Activated CD4-positive, alpha-beta T cell treated with anti-CD3 and anti-CD28 coated beads, Interleukin-2, amount 50 U/mL, for 16 hours (primary cell): ENCODE results near the gene SH3BP2.

Source experiments
- DNase-seq: peaks from one replicate; pipeline ENCODE4 v3.0.0-alpha.2; 2020

The SH3BP2 gene

GRCh38 chr4:2834001-2834921 lies 41.4 kb downstream of the SH3BP2 start:
- no peak for DNase-seq

- no peak for DNase-seq
Measured at GRCh38 chr4:2835978-2836377, 43.1 kb downstream of the SH3BP2 start.

- no peak for DNase-seq
Measured at GRCh38 chr4:2836391-2836859, 43.5 kb downstream of the SH3BP2 start.

GRCh38 chr4:2837110-2837903 lies 44.4 kb downstream of the SH3BP2 start:
- no peak for DNase-seq

GRCh38 chr4:2837904-2838496 lies 45.1 kb downstream of the SH3BP2 start:
- peak; percentile 68 for DNase-seq

GRCh38 chr4:2839060-2839459 lies 46.2 kb downstream of the SH3BP2 start:
- no peak for DNase-seq

- DNase-seq, result no peak
Measured at GRCh38 chr4:2842687-2843262, 49.9 kb downstream of the SH3BP2 start.

- DNase-seq, result peak; percentile 94
Measured at GRCh38 chr4:2843263-2843940, 50.5 kb downstream of the SH3BP2 start, which contains the start of gene ADD1. ADD1 (plus strand) TSS chr4:2843844; CDS start chr4:2875916, 32,072 bp downstream.

GRCh38 chr4:2843941-2844584 lies 51.2 kb downstream of the SH3BP2 start:
- no peak for DNase-seq

- DNase-seq, result peak; percentile 43
Measured at GRCh38 chr4:2846172-2846571, 53.3 kb downstream of the SH3BP2 start.

GRCh38 chr4:2847302-2847871 lies 54.5 kb downstream of the SH3BP2 start:
- DNase-seq, result no peak

- DNase-seq, result no peak
Measured at GRCh38 chr4:2848449-2848848, 55.6 kb downstream of the SH3BP2 start.

GRCh38 chr4:2849267-2850152 lies 56.6 kb downstream of the SH3BP2 start:
- no peak for DNase-seq

GRCh38 chr4:2850966-2851798 lies 58.3 kb downstream of the SH3BP2 start:
- no peak for DNase-seq

- DNase-seq, result no peak
Measured at GRCh38 chr4:2852481-2852921, 59.6 kb downstream of the SH3BP2 start.

- DNase-seq, result no peak
Measured at GRCh38 chr4:2855584-2855983, 62.7 kb downstream of the SH3BP2 start.

- no peak for DNase-seq
Measured at GRCh38 chr4:2856266-2856665, 63.4 kb downstream of the SH3BP2 start.

GRCh38 chr4:2857349-2857927 lies 64.6 kb downstream of the SH3BP2 start:
- DNase-seq, result no peak
